Right lobe of liver (tissue), 4 donors: ENCODE measurements around the gene NR6A1.

Source experiments
- POLR2A ChIP-seq: fragments of 450-650 bp; IDR thresholded peaks from one replicate; pipeline ENCODE4 v1.6.1; 2017; ENCODE audit warnings: antibody characterized with exemption, mild to moderate bottlenecking
- TF ChIP-seq, protein P1 (sequence below), 4 donors: fragments of 200-600 bp in 3 of 4; fragments of 450-650 bp in 1 of 4; IDR thresholded peaks; one replicate each; pipeline versions ENCODE4 v1.5.1 to v1.8.0; 2016 to 2022; ENCODE audit warnings: antibody characterized with exemption in 4 of 4, mild to moderate bottlenecking in 2 of 4
- donor health status: DM: no; HTN: no; CAD: no.
- donor health status: DM: no; HTN: no; CAD: no.
- donor health status: DM: no; HTN: yes; CAD: no.

DNA sequence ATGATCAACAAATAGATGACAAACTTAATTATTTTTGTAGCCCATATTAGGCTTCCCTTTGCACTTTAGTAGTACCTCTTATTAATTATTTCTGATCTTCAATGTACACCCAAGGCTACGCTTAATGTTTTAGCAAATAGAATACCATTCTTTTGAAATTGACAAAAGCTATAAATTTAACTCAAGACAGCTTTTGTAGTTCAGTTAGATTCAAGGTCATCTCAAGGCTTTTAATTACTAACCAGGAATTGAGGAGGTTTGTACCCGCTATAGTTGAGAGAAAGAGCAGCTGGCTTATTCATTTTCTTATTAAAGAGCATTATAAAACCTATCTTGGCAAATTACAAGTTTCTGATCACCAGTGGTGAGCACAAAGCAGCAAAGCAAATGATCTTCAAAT lies 15.1 kb downstream of the NR6A1 start:
- TF ChIP-seq, protein P1, sequence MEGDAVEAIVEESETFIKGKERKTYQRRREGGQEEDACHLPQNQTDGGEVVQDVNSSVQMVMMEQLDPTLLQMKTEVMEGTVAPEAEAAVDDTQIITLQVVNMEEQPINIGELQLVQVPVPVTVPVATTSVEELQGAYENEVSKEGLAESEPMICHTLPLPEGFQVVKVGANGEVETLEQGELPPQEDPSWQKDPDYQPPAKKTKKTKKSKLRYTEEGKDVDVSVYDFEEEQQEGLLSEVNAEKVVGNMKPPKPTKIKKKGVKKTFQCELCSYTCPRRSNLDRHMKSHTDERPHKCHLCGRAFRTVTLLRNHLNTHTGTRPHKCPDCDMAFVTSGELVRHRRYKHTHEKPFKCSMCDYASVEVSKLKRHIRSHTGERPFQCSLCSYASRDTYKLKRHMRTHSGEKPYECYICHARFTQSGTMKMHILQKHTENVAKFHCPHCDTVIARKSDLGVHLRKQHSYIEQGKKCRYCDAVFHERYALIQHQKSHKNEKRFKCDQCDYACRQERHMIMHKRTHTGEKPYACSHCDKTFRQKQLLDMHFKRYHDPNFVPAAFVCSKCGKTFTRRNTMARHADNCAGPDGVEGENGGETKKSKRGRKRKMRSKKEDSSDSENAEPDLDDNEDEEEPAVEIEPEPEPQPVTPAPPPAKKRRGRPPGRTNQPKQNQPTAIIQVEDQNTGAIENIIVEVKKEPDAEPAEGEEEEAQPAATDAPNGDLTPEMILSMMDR (IDR thresholded peaks at IDR 0.05), result no peak
- TF ChIP-seq POLR2A, result no peak
